ENCODE data around the gene NLE1.
"Not testable (repeated sequence)": the region's sequence is repeated elsewhere in the genome, so short reads cannot be mapped to it uniquely, and the experiment has no call there.

Gene NLE1

GRCh38 chr17:35127751-35128514 lies 14.2 kb downstream of the NLE1 start:
- no peak for DNase-seq

GRCh38 chr17:35121315-35121714 lies 20.8 kb downstream of the NLE1 start, which contains the start of gene FNDC8:
Gene FNDC8, plus strand, starts transcription at chr17:35121615. Its CDS starts 79 bp downstream, at chr17:35121694.
- no peak for DNase-seq

GRCh38 chr17:35119370-35120165 lies 22.5 kb downstream of the NLE1 start, which contains the start of gene RAD51D:
Gene RAD51D, minus strand, starts transcription at chr17:35119860. Its CDS starts 247 bp downstream, at chr17:35119613.
- peak; percentile 85 for DNase-seq

GRCh38 chr17:35117984-35118383 lies 24.1 kb downstream of the NLE1 start:
- no peak for DNase-seq

- DNase-seq = no peak
These were observed 25.3 kb downstream of the NLE1 start for GRCh38 chr17:35116845-35117244.

- not testable (repeated sequence) for DNase-seq
These were observed 31.3 kb downstream of the NLE1 start for GRCh38 chr17:35110791-35111190.

GRCh38 chr17:35104844-35105450 lies 37.2 kb downstream of the NLE1 start:
- no peak for DNase-seq

- DNase-seq = no peak
These were observed 38.8 kb downstream of the NLE1 start for GRCh38 chr17:35103271-35103670.

- DNase-seq = no peak
These were observed 40.4 kb downstream of the NLE1 start for GRCh38 chr17:35101725-35102124.

GRCh38 chr17:35101036-35101435 lies 41.1 kb downstream of the NLE1 start:
- no peak for DNase-seq

- DNase-seq = no peak
These were observed 42.2 kb downstream of the NLE1 start for GRCh38 chr17:35099908-35100307.

- DNase-seq = no peak
These were observed 44.3 kb downstream of the NLE1 start for GRCh38 chr17:35097776-35098175.

GRCh38 chr17:35095741-35096140 lies 46.4 kb downstream of the NLE1 start:
- no peak for DNase-seq

GRCh38 chr17:35094902-35095301 lies 47.2 kb downstream of the NLE1 start:
- no peak for DNase-seq

- not testable (repeated sequence) for DNase-seq
These were observed 51.4 kb downstream of the NLE1 start for GRCh38 chr17:35090707-35091106.

GRCh38 chr17:35089586-35090296 lies 52.4 kb downstream of the NLE1 start:
- DNase-seq = peak; percentile 63

GRCh38 chr17:35088881-35089585 lies 53.1 kb downstream of the NLE1 start:
- DNase-seq = peak; percentile 92

GRCh38 chr17:35088356-35088880 lies 53.7 kb downstream of the NLE1 start:
- peak; percentile 42 for DNase-seq

- DNase-seq = peak; percentile 36
These were observed 54.3 kb downstream of the NLE1 start for GRCh38 chr17:35087731-35088355.

GRCh38 chr17:35086931-35087573 lies 55.1 kb downstream of the NLE1 start:
- no peak for DNase-seq

GRCh38 chr17:35086164-35086563 lies 55.9 kb downstream of the NLE1 start:
- no peak for DNase-seq
